GM12878 (cell line): ENCODE measurements around the gene PLK5. TPM values are rescaled to one million over a fixed set of nuclear protein-coding genes. Genes with fewer than 3 reads are reported as not detected.
A peak's percentile ranks its signal among the peaks of the same experiment; 100 is the strongest.

Source experiments
- ATAC-seq: fragments of 200-7000 bp; cut with Tn5 transposase; 3 replicates; pipeline ENCODE4 v1.9.1; 2020; ENCODE audit warnings: mild to moderate bottlenecking, moderate library complexity
- BruUV-seq: library from RNA; stranded (reverse); fragments of 400-500 nt; replicated peaks from 2 replicates; lab custom pipeline; 2021; lab: Mats Ljungman, UMichigan
- CTCF ChIA-PET: fragments of 300-600 bp; sonication (Branson Sonifier 250); formaldehyde crosslinking; extraction: SDS; loops from one replicate; lab custom pipeline; 2021; ENCODE audit warnings: inconsistent platforms; lab: Yijun Ruan, JAX
- POLR2A ChIA-PET: fragments of 350-600 bp; formaldehyde crosslinking; extraction: SDS; loops from one replicate; lab custom pipeline; 2021; ENCODE audit warnings: inconsistent platforms; lab: Charles Lee
- RAD21 ChIA-PET: fragments of 300-600 bp; sonication (Branson Sonifier 250); formaldehyde crosslinking; loops from one replicate; lab custom pipeline; 2023; ENCODE audit warnings: antibody characterized with exemption; ENCODE audit not compliant: unreplicated experiment; lab: Charles Lee
- SMC1A ChIA-PET: fragments of 300-600 bp; sonication (Branson Sonifier 250); formaldehyde crosslinking; loops from one replicate; lab custom pipeline; 2023; ENCODE audit not compliant: unreplicated experiment, uncharacterized antibody; lab: Charles Lee
- DNase-seq: peaks from one replicate; pipeline ENCODE4 v3.0.0-alpha.2; 2011; ENCODE audit warnings: low read depth, low spot score
- FAIRE-seq: peaks from 3 replicates; lab custom pipeline; 2011; peaks lifted over from hg19 to GRCh38; lab: Jason Lieb, UNC
- H2AFZ ChIP-seq: 2 replicates; pipeline ENCODE4 v1.6.0; 2011; ENCODE audit warnings: low read depth, low read length, control low read depth; ENCODE audit not compliant: control insufficient read depth
- H3K27ac ChIP-seq: 2 replicates; pipeline ENCODE4 v1.5.1; 2011; ENCODE audit warnings: control low read depth; ENCODE audit not compliant: control insufficient read depth, insufficient read depth
- H3K27me3 ChIP-seq, 2 experiments: replicated peaks in 1 of 2; 2 replicates each; pipeline versions ENCODE4 v1.6.0 to v1.6.1; 2011; ENCODE audit warnings: low read length in 1 of 2; ENCODE audit not compliant: control insufficient read depth in 2 of 2, insufficient read depth in 2 of 2
- H3K36me3 ChIP-seq, 2 experiments: 2 replicates each; pipeline ENCODE4 v1.5.1; 2011; ENCODE audit warnings: low read length in 1 of 2; ENCODE audit not compliant: control insufficient read depth in 2 of 2, insufficient read depth in 2 of 2
- H3K4me1 ChIP-seq: 2 replicates; pipeline ENCODE4 v1.6.1; 2011; ENCODE audit warnings: mild to moderate bottlenecking, low read length, moderate library complexity, mixed read lengths; ENCODE audit not compliant: control insufficient read depth, insufficient read depth
- H3K4me2 ChIP-seq: 2 replicates; pipeline ENCODE4 v1.6.0; 2011; ENCODE audit warnings: control low read depth; ENCODE audit not compliant: control insufficient read depth, insufficient read depth
- H3K4me3 ChIP-seq: fragments of 200-600 bp; sonication (generic); 2 replicates; pipeline ENCODE4 v1.5.1; 2016
- H3K79me2 ChIP-seq: 2 replicates; pipeline ENCODE4 v1.6.0; 2011; ENCODE audit warnings: low read length; ENCODE audit not compliant: control insufficient read depth, insufficient read depth
- H3K9ac ChIP-seq: 2 replicates; pipeline ENCODE4 v1.8.0; 2011; ENCODE audit warnings: low read length, control low read depth, mixed read lengths; ENCODE audit not compliant: control insufficient read depth, insufficient read depth
- H3K9me3 ChIP-seq: replicated peaks from 3 replicates; pipeline ENCODE4 v1.5.1; 2011; ENCODE audit warnings: mild to moderate bottlenecking, low read length; ENCODE audit not compliant: control insufficient read depth, insufficient read depth
- H4K20me1 ChIP-seq: 2 replicates; pipeline ENCODE4 v1.6.0; 2011; ENCODE audit not compliant: control insufficient read depth, insufficient read depth
- GABPA ChIP-seq: IDR thresholded peaks from 2 replicates; pipeline ENCODE4 v1.6.1; 2014; ENCODE audit warnings: antibody characterized with exemption, low read depth, mild to moderate bottlenecking, inconsistent platforms
- MLLT1 ChIP-seq: fragments of 450-650 bp; IDR thresholded peaks from 2 replicates; pipeline ENCODE4 v1.6.1; 2016; ENCODE audit warnings: mild to moderate bottlenecking
- POLR2A ChIP-seq: IDR thresholded peaks from 2 replicates; pipeline ENCODE4 v1.6.1; 2011; ENCODE audit warnings: low read depth, mild to moderate bottlenecking, low read length
- SMC3 ChIP-seq: IDR thresholded peaks from 2 replicates; pipeline ENCODE4 v1.6.1; 2011; ENCODE audit warnings: low read length, improper control_type of control experiment, borderline replicate concordance
- ZBED1 ChIP-seq: IDR thresholded peaks from 2 replicates; pipeline ENCODE4 v1.6.1; 2016; ENCODE audit warnings: borderline replicate concordance
- ZNF24 ChIP-seq: fragments of 450-650 bp; IDR thresholded peaks from 2 replicates; pipeline ENCODE4 v1.6.1; 2017; ENCODE audit warnings: antibody characterized with exemption, mild to moderate bottlenecking
- ZSCAN29 ChIP-seq: fragments of 450-650 bp; IDR thresholded peaks from 2 replicates; pipeline ENCODE4 v1.6.1; 2017; ENCODE audit warnings: mild to moderate bottlenecking, moderate library complexity
- WGBS: methylation state at CpG from one replicate; pipeline ENCODE4 v1.1.6; 2016; ENCODE audit warnings: low lambda C conversion rate; ENCODE audit not compliant: insufficient replicate concordance, insufficient coverage; ENCODE audit errors: missing lambda C conversion rate; 5-methylcytosine and 5-hydroxymethylcytosine counted together
- in situ Hi-C: fragments of 300-500 bp; cut with MboI; formaldehyde crosslinking; loops from 9 replicates; pipeline ENCODE4 v1.14.3; 2018; ENCODE audit warnings: mixed read lengths
- intact Hi-C: fragments of 100-400 bp; cut with micrococcal nuclease; formaldehyde crosslinking; loops from one replicate; pipeline ENCODE4 v1.14.2; 2022; ENCODE audit not compliant: unreplicated experiment
- polyA plus RNA-seq, 11 experiments: library from polyadenylated mRNA; depleted of rRNA in 4 of 11; unstranded in 6 of 11; stranded (reverse) in 5 of 11; fragments of >200 nt; fragmentation: Nextera tagmentation in 4 of 11; fragmentation: Illumina TruSeq in 1 of 11; extraction: Ambion mirVana in 4 of 11; extraction: Trizol in 1 of 11; gene quantifications; 1 replicate in 1 of 11; 2 replicates in 10 of 11; pipeline versions ENCODE4 v1.2.1 to v1.2.3, GENCODE V29; 2011 to 2016; ENCODE audit warnings: inconsistent platforms in 2 of 11, missing spikeins in 2 of 11, low read depth in 1 of 11
- total RNA-seq, 4 experiments: library from RNA; depleted of rRNA in 3 of 4; stranded (reverse); fragments of >200 nt in 3 of 4; fragmentation: Illumina TruSeq in 1 of 4; extraction: Trizol in 1 of 4; gene quantifications; 2 replicates each; pipeline versions ENCODE4 v1.2.1 to v1.2.3, GENCODE V29; 2013 to 2021

Gene PLK5
- total and polyA plus RNA-seq, 10 of the 15 experiments (the other 5 are each of a cell fraction or from before 2014, with no cell fraction given): 0.13 TPM; not detected in 9

- Histone ChIP-seq H3K4me2 (no peak overlapping the region), H2AFZ (no peak overlapping the region), H3K27ac (no peak overlapping the region), H3K9me3 (no peaks in the 10 kb centered on the region; the same call in 2 of the 3 replicates), H3K36me3 (no peaks in the 10 kb centered on the region), H3K4me1 (no peaks in the 10 kb centered on the region), H3K9ac (no peak overlapping the region), H4K20me1 (no peaks in the 10 kb centered on the region), H3K27me3 (no peaks in the 10 kb centered on the region; a peak in 2 of 4 replicates), H3K79me2 (no peaks in the 10 kb centered on the region), H3K4me3 (no peak overlapping the region)
- in situ Hi-C loops (no loop called here), intact Hi-C loops (no loop called here)
- DNase-seq (no peak), FAIRE-seq (no peak), ATAC-seq (no peak)
- CTCF ChIA-PET: interaction anchor here (1.0 kb wide), 1 partner anchor 11 kb away, joined by 5 read pairs; no protein-coding TSS in a partner anchor
- SMC1A ChIA-PET: no interaction called here
- TF ChIP-seq SMC3 (no peak), MLLT1 (no peak), GABPA (no peak), ZBED1 (no peak), POLR2A (no peak), ZSCAN29 (no peak), ZNF24 (peak; percentile 74)
- RAD21 ChIA-PET: no interaction called here
- no TSS peak for BruUV-seq
- 50% methylated on average over 12 of the region's 12 CpGs for WGBS
- POLR2A ChIA-PET: no interaction called here
Observed at GRCh38 chr19:1508507-1508856, 15.4 kb upstream of the PLK5 start.
